Activated CD4-positive, alpha-beta T cell treated with anti-CD3 and anti-CD28 coated beads, Interleukin-2, amount 50 U/mL, for 1 hour (primary cell): ENCODE data around the gene SCUBE1.

ENCODE experiments used
- DNase-seq: peaks from one replicate; pipeline ENCODE4 v3.0.0-alpha.2; 2020

Gene SCUBE1

DNA sequence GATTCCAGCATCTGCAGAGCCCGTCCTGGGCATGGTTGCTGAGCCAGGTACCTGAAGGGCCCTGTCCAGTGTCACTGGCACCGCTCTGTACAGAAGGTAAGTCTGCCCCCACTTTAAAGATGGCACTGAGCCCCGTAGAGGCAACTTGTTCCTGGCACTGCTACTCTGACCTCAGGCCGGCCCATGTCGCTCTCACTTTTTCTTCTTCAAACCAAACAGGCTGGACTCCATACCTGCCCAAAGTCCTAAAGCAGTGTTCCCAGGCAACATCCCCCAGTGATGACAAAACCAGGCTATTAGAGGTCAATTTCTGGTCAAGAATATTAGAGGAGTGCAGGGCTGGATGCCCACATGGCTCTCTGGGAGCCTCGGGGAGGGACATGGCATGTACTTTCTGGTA lies 109.6 kb downstream of the SCUBE1 start:
- no peak for DNase-seq

DNA sequence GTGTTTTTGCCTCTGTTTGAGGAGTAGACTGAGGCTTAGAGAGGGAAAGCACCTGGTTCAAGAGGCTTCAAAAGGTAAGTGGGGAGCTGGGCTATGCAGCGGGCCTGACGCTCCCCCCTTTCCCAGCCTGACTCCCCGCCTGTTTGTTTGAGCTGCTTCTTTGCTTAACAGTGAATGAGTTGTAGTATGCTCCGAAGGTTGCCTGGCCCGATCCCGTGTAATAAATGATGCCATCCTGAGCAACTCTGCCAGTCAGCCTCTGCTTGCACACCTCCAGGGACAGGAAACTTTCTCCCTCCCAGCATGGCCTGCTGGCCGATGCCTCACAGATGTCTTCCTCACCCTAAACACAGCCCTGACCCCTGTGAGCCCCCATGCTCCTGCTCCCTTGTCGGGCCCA lies 110.7 kb downstream of the SCUBE1 start:
- DNase-seq: no peak

DNA sequence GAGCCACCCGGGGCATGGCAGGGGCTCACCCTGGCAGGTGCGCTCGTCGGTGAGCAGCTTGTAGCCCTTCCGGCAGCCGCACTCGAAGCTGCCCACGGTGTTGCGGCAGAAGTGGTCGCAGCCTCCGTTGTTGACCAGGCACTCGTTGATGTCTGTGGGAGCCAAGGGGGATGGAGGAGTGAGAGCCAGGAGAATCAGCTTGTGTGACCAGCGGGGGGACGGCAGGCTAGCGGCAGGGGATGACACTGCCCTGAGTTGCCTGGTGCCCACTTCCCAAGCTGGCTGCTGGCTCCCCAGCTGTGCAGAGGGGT lies 111.5 kb downstream of the SCUBE1 start:
- no peak for DNase-seq

DNA sequence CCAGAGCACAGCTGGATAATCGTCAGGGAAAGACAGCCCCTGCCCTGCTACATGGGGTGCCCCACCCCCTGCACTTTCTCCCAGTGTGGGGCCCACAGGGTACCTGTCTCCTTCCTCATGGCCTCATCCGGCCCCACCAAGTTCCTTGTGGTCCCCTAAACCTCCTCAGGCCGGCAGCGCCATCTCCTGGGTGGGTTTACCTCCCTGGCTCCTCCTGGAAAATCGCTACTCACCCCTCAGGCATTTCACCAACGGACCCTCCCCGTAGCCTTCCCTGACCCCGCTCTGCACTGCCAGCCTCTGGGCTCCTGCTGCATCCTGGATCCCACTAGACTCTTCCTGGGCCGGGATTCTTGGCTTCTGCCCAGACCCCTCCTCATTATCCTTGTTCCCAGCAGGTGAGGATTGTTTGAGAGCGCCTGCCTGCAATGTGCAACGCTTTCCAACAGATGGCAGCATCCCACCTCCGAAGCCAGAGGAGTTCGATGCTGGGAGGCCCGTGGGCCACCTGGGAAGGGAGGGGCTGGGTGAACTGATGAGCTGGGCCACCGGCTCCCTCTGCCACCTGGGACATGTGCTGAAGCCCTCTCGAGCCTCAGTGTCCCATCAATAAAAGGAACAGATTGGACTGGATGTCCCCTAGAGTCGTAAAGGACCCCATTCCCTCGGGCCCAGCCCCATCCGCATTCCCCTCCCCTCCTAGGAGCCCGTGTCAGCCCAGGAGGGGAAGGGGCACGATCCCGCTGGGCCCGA lies 112.0 kb downstream of the SCUBE1 start:
- DNase-seq: peak; percentile 66

DNA sequence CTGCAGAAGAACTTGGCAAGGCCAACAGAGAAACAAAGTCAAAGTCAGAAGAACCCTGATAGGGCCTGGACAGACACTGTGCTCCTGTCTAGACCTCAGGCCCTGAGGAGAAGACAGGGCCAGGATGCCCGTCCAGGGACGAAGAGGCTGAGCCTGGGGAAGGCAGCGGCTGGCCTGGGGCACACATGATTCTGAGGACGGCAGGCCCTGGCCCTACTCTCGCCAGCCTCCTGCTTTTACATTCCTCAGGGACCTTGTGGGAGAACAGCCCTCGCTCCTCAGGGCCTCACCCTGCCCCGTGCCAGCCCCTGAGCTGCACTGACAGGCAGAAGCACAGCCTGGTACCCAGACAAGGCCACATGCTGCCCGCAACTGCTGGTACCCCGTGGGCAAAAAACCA lies 112.6 kb downstream of the SCUBE1 start:
- no peak for DNase-seq

DNA sequence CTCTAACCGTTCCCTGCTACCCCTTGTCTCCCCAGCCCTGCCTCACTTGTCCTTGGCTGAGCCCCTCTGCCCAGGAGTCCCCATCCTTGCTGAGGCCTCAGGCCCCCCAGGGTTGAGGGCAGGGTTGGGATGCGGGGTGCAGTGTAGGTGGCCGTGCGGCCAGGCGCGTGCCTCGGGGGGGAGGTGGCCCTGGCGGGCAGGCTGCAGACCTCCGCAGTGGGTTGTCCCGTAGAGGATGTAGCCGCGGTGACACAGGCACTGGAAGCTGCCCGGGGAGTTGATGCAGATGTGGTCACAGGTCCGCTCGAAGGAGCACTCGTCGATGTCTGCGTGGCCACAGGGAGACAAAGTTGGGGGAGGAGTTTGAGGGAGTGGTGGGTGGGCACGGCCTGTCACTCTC lies 114.3 kb downstream of the SCUBE1 start:
- no peak for DNase-seq

DNA sequence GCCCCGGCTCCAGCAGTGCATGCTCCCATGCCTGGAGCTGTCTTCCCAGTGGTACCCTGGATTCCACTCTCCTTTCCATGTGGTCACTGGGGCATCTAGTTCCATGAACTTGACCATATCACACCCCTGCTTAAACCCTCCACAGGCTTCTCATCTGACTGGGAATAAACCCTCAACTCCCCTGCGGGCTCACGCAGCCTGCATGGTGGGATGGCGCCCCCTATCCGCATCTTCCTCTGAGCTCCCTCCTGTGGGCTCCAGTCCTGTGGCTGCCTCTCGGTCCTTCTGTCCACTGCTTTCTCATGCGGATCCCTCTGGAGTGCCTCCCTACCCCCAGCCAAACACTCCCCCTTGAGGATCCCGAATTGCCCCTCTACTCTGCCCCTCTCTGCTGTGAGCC lies 114.8 kb downstream of the SCUBE1 start:
- DNase-seq: peak; percentile 28

DNA sequence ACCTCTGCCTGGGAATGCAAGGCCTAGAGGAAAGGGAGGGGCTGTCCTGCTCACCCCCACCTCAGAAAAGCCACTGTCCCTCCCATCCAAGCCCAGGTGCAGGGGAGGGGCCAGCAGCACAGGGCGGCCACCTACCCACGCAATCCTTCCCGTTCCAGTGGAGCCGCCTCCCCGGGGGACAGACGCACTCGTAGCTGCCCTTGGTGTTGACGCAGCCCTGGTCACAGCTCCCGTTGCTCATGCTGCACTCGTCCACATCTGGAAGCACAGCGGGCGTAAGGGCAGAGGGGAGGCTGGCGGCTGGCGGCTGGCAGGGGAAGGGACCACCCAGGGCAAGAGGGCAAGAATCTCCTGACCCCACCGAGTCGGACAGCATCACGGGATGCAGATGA lies 115.9 kb downstream of the SCUBE1 start:
- DNase-seq: no peak

DNA sequence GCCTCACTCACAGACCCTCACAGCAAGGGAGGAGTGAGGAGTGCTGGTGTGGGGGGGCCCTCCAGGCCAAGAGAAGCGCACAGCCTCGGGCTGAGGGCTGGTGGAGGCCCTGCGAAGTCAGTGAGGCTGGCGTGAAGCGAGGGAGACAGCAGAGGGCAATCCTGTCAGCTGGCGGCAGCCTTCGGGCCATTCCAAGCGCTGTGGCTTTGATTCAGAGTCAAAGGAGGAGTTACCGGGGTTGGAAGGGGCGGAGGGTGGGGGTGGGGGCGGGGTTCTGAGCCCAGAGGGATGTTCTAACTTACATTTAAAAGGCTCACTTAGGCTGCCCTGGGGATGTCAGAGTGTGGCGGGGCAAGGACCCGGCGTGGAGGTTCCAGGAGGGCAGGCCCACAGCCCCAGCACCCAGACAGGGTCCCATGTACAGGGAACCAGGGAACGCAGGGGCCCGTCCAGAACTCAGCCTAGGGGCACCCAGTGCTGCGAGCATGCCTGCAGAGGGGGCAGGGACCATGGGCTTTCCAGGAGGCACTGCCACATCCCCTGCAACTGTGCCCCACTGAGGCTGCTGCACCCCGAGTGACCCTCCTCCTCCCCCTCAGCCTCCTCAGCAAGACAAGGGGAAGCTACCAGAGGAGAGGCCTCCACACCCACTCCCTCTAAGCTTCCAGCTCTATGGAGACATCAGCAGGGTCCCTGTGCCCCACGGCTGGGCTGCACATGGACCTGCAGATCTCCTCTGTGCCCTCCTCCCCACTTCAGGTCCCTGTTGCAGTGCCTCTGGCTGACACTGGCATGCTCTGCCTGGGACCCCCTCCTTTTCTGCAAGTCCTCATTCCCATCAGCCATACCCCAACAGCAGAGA lies 116.6 kb downstream of the SCUBE1 start:
- no peak for DNase-seq

DNA sequence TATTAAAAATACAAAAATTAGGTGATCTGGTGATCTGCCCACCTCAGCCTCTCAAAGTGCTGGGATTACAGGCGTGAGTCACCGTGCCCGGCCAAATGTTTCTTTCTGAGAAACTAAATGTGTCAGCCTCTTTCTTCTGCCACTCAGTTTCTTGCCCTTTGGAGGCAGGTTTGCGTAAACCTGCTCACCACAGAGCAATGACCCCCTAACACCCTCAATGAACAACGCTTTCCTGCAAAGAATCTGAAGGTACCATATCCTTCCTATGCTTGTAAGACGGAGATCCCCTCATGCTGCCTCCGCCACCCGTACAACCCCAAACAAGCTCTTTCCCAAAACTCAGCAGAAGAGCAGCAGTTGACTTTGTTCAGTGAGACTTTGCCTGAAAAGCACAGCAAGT lies 117.6 kb downstream of the SCUBE1 start:
- DNase-seq: no peak

DNA sequence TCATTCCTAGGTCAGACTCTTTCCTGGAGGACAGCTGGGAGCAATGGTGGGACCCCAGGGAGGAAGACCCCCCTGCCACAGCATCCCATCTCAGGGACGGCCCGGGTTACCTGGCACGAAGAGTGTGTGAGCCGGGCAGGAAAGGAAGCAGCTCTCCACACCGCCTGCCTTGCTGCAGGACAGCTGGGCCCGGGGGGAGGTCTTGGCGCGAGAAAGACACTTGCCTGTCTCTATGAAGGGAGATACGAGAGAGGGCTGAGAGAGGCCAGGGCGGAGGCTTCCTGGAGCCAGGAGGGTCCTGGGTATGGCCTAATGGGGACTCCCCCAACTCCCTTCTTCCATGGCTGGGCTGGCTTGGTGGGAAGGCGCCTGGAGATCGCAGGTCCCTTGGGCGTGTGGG lies 120.2 kb downstream of the SCUBE1 start:
- no peak for DNase-seq

DNA sequence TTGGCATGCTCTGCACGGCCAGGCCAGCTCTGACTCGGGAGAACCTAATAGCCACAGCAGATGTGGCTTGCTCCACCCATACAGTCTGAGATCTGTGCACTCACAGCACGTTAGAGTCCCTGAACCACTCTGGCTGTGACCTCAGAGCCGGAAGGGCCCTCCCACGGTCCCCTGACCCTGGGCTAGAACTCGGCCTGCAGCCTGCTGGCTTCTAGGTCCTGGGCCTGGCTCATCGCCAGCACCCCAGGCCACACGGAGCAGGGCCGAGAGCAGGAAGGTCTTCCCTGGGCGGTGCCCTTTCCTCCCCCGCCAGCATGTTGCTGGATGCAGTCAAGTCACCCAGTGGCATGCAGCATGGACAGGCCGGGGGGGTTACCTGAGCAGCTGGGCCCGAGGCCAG lies 120.9 kb downstream of the SCUBE1 start:
- DNase-seq: no peak

DNA sequence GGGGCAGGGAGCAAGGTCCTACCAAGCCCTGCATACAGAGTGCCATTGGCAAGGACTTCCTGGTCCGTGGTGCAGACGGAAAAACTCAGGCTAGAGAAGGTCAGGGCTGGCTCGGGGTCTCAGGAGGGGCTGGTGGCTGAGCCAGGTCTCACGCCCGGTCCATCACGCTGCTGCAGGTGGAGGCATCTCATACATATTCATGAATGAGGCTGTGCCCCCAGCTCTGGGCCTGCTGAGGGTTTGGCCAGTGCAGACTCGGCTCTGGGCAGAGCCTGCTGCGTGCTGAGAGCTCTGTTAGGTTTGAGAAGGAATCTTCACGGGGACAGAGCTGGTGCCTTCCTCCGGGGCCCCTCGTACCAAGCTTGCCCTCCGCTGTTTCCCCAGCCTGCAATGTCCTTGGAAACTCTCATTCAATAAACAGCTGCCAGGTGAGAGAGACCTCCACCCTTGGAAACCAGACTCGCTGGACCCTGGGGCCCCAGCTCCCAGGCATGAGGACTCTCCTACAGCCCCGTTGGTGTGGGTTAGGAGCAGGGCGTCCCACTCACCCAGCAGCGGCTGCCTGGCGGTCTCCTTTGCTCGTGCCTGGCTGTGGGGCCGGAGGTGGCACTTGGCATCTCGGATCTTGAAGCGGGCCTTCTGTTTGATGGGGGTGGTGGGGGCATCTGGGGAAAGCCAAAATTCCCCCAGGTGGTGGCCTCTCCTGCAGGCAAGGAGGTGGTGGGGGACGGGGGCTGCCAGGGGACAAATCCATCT lies 122.4 kb downstream of the SCUBE1 start:
- no peak for DNase-seq

DNA sequence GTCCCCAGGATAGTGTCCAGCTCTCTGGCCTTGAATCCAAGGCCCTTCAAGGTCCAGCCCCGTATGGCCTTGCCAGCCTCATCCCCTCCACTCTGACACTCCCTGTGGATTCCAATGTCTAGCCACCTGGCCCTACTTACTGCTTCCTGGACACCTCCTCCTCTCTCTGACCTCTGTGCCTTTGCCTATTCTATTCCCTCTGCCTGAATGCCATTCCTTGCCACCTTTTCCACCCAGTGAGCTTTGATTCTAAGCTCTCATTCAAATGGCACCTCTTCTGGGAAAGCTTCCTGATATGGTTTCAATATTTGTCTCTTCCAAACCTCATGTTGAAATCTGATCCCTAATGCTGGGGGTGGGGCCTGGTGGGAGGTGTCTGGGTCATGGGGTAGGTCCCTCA lies 124.4 kb downstream of the SCUBE1 start:
- DNase-seq: no peak

DNA sequence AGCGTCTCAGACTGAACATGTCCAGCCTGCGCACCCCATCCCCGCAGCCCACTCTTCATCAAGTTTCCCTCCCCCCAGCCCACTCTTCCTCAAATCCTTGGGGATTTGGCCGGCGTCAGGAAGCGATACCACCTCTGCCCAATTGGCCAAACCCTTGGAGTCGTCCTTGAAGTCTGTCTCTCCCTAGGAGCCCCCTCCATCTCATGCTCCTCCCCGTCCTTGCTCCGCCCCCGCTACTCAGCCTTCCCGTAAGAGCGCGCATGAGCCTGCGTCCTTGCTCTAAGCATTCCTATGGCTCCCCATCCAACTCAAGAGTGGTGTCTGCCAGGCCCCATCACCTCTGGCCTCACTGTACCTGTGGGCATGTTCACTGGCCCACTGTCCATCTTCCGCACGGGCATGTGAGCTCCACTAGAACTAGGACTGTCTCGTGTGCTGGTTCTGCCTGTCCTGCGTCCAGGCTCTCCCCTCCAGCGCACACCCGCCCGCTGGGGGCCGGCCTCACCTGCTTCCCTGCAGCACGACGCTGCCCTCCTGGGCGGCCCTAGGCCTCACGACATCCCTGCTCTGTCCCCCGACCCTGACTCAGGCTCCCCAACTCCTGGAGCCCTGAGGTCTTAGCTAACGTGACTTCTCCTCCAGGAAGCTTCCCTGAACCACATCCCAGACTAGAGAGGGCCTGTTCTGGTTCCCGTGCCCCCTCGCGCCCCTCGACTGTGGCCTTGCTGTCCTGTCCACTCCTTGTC lies 125.7 kb downstream of the SCUBE1 start:
- no peak for DNase-seq

DNA sequence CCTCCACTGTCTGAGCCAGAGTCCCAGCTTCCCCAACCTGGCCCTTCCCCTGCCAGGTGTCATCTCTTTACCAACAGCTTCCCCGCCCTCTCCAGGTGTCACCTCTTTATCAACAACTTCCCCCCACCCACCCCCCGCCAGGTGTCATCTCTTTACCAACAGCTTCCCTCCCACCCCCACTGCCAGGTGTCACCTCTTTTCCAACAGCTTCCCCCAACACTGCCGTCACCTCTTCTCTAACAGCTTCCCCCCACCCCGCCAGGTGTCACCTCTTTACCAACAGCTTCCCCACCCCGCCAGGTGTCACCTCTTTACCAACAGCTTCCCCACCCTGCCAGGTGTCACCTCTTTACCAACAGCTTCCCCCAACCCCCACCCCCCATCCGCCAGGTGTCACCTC lies 126.4 kb downstream of the SCUBE1 start:
- DNase-seq: no peak

DNA sequence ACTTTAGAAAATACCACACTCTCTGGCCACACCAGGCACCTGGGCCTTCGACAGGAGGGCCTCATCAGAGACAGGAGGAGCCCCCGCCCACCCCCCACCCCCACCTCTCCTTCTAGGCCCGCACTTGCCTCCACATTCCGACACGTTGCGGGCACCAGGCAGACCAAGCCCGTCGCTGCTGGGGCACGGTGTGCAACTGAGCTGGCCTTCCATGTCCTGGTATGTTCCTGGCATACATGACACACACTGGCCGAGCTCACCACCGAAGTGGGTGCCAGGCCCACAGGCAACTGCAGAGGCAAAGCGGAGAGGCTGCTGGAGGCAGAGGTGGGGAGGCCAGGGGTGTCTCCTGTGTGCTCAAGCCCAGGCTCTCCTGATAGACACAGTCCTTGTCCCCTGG lies 129.2 kb downstream of the SCUBE1 start:
- DNase-seq: no peak

DNA sequence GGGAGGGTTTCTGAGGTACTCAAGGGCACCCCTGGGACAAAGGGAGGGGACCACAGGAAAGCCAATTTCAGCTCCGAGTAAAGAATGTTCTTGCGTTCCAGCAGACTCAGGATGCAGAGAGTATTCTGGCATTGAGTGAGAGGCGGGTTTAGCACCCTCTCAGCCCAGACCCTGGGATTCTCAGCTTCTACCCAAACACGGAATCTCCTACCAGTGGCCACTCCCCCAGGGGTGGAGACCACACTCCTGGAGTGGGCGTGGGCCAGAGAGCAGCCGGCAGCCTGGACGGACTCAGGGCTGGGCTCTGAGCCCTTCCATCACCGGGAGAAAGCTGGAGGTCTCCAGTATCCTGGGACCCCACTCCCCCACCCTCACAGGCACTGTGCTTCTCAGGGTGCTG lies 130.1 kb downstream of the SCUBE1 start:
- DNase-seq: no peak

DNA sequence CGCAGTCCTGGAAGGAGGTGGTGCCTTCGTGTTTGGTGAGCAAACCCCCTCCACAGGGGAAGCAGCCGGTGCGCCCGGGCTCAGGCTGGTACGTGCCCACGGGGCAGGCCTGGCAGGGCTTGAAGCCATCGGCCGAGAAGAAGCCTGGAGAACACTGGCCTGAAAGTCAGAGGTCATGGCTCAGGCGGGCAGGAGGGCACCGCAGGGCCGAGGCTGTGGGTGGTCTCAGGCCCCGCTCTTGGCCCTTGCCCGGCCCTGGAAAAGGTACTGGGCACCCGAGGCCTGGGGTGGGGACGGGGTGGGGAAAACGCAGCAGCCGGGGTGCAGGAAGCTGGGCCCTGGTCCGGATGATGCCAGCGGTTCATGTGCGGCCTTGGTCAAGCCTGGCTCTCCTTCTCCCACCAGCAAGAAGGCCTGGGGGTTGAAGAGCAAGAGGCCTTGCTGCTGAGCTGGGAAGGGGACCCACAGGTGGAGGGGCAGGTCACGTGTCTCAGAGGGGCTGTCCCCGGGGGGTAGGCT lies 130.7 kb downstream of the SCUBE1 start:
- DNase-seq: no peak

DNA sequence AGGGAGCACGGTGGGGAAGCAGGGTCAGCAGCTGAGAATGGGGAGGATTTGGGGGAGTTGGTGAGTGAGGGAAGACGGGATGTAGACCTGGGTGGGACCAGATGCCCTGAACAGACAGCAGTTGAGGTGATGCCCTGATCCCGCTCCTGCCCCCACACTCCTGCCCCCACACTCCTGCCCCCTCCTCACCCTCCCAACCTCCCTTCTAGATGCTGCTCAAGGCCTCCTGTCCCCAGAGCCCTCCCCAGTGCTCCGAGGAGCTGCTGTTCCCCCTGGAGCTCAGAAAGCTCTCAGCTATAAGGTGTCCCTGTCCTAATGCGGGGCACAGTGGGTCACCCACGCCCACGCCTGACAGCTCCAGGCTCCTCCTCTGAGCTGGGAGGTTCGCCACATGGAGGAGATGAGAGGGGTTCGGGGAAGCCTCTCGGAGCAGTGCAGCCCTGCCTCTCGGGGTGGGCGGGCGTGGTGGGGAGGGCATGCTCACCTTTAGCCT lies 131.2 kb downstream of the SCUBE1 start:
- DNase-seq: no peak

DNA sequence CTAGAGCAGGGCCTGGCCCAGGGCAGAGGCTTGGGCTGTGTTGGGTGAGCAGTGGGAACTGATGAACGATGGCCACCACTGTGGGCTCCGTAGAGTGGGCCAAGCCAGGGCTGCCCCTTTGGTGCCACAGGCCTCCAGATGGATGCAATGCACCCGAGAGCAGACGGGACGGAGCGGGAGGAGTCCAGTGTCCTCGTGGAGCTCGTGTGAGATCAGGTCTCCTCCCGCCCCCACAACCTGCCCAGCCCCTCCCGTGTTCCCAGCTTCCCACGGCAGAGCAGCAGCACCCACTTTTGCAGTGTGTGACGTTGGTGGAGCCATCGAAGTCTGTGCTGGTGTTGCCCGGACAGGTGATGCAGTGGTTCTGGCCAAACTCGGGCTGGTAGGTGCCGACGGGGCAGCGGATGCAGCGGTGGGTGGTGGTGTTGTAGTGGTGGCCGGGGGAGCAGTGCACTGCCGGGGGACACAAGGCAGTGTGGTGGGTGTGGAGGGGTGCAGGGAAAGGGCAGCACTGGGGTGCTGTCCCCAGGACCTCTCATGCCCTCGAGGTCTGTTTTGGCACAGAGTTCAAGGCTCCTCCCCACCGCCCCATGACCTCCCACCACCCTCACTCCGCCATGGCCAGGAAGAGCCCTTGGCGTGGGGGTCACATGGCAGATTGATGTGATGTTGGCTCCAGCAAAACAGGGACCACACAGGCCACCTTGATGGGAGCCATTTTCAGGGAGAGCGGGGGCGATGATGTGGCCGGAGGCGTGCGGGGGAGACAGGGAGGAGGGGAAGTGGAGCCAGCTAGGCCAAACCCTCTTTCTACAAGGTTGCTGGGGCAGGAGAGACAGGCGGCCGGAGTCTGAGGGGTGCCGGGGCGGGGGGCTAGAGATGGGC lies 132.3 kb downstream of the SCUBE1 start:
- DNase-seq: no peak

DNA sequence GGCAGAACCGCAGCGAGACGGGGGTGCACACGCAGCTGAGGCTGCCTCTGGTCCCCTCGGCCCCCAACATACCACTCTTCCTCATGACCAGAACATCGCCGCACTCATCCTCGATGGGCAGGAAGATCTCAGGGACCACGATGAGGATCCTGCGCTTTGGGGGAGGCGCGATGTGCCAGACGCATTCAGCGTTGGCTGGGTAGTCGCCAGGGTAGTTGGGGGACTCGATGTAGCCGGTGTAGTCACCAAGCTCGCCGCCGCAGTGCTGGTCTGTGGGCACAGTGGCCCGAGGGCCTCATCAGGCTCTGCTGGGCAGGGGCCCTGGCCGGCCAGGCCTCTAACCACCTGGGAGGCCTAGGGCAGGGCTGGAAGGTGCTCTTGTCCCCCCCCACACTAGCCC lies 133.2 kb downstream of the SCUBE1 start:
- no peak for DNase-seq
